ENCODE data around the gene C1orf21. TPM values are rescaled to one million over a fixed set of nuclear protein-coding genes. Genes with fewer than 3 reads are reported as not detected.

The C1orf21 gene
- total and polyA plus RNA-seq, 8 donors: 37.0 to 75.3 (median 47.3) TPM

DNA sequence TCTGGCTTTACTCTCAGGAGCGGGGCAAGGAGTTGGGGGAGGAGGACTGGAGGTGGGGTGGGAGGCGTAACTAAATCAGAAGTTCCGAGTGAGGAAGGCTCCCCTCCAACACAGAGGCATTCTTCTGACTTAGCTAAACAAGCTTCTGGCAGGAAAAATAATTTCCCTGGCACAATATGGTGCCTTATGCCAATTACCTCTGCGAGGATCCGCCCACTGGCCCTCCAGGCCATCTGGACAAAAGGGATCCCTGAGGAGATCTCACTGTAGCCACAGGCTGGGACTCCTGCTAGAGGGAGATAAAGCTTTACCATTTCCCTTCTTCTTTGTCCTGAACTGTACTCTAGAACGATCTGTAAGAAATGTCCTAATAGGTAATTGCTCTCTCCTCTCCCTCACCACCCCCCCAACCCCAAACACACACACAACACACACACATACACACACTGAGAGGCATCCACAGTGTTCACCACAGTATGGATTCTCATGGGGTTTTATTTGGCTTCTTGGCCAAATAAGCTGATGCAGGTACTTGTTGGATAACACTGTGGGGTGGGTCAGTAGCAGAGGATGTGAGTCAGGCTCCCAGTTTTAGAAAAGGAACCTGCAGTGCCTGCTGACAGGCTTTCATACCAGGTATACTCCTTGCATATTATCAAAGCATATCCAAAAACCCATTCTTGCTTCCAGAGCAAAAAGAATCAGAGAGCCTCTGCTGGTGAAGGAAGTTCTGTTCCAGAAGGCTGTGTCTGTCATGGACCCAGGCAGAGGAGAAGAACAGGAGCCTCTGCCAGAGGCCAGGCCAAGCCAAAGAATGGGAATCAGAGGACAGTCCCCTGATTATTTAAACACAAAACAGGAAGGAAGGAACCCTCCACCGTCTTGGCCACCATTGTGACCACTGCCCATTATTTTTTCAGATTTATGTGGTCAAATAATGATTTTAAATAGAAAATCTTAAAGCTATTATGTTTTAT is 169.1 kb downstream of the C1orf21 start:
- H3K36me3 ChIP-seq: no peaks in the 10 kb centered on the region
- H3K27me3 ChIP-seq: no peaks in the 10 kb centered on the region
- H3K27ac ChIP-seq: no peak overlapping the region
- intact Hi-C loops (cut with DNase I): no loop called here
- no peaks in the 10 kb centered on the region for H3K4me1 ChIP-seq
- H3K9me3 ChIP-seq: no peaks in the 10 kb centered on the region
- no peak for DNase-seq
- no peak overlapping the region for H3K4me3 ChIP-seq
- ATAC-seq: no peak
- TF ChIP-seq, protein P1, sequence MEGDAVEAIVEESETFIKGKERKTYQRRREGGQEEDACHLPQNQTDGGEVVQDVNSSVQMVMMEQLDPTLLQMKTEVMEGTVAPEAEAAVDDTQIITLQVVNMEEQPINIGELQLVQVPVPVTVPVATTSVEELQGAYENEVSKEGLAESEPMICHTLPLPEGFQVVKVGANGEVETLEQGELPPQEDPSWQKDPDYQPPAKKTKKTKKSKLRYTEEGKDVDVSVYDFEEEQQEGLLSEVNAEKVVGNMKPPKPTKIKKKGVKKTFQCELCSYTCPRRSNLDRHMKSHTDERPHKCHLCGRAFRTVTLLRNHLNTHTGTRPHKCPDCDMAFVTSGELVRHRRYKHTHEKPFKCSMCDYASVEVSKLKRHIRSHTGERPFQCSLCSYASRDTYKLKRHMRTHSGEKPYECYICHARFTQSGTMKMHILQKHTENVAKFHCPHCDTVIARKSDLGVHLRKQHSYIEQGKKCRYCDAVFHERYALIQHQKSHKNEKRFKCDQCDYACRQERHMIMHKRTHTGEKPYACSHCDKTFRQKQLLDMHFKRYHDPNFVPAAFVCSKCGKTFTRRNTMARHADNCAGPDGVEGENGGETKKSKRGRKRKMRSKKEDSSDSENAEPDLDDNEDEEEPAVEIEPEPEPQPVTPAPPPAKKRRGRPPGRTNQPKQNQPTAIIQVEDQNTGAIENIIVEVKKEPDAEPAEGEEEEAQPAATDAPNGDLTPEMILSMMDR (IDR thresholded peaks at IDR 0.05): no peak

- intact Hi-C loops (cut with DNase I): no loop called here
- TF ChIP-seq, protein P1 (IDR thresholded peaks at IDR 0.05): no peak
- DNase-seq (no peak), ATAC-seq (no peak)
- H3K4me3 ChIP-seq: no peak overlapping the region
- no peaks in the 10 kb centered on the region for H3K9me3 ChIP-seq
- no peaks in the 10 kb centered on the region for H3K4me1 ChIP-seq
- H3K27me3 ChIP-seq: no peaks in the 10 kb centered on the region
- H3K27ac ChIP-seq: no peak overlapping the region
- no peaks in the 10 kb centered on the region for H3K36me3 ChIP-seq
Observed at GRCh38 chr1:184556665-184557064, 169.8 kb downstream of the C1orf21 start.

- no peak for ATAC-seq
- no peak overlapping the region for H3K27ac ChIP-seq
- H3K27me3 ChIP-seq: no peaks in the 10 kb centered on the region
- H3K4me3 ChIP-seq: no peak overlapping the region
- intact Hi-C loops (cut with DNase I): no loop called here
- TF ChIP-seq, protein P1 (IDR thresholded peaks at IDR 0.05): no peak
- H3K36me3 ChIP-seq: no peaks in the 10 kb centered on the region
- H3K4me1 ChIP-seq: peaks cover 4 to 6% of the 10 kb centered on the region in 2 donors
- no peaks in the 10 kb centered on the region for H3K9me3 ChIP-seq
- no peak for DNase-seq
Observed at GRCh38 chr1:184557423-184558347, 170.9 kb downstream of the C1orf21 start.

DNA sequence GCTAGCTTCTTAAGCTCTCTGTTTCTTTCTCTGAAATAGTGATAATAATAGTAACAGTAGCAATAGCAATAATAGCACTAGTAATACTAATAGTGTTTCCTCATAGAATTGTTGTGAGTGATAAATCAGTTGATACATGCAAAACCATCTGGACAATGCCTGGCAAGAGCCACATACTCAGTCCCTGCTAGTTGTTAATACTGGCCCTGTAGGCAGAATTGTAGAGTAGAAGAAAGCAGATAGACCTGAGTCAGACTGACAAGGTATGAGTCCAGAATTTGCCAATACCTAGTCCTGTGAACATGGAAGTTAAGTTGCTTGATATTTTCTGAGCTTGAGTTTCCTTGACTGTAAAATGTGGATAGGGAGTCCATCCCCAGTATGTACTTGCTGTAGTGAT is 171.9 kb downstream of the C1orf21 start:
- DNase-seq (no peak), ATAC-seq (no peak)
- Histone ChIP-seq H3K4me3 (no peak overlapping the region), H3K4me1 (peaks cover 10 to 13% of the 10 kb centered on the region in 2 donors), H3K9me3 (no peaks in the 10 kb centered on the region), H3K36me3 (no peaks in the 10 kb centered on the region), H3K27me3 (no peaks in the 10 kb centered on the region), H3K27ac (no peak overlapping the region)
- intact Hi-C loops (cut with DNase I): no loop called here
- TF ChIP-seq, protein P1 (IDR thresholded peaks at IDR 0.05): no peak

Data from left lung (tissue), 10 donors.